ENCODE measurements around the gene ATP6V1E1.

Gene ATP6V1E1

GRCh38 chr22:17633217-17633997 lies 4.9 kb upstream of the ATP6V1E1 start:
- DNase-seq = no peak

- no peak for DNase-seq
Measured at GRCh38 chr22:17631076-17631565, 2.6 kb upstream of the ATP6V1E1 start.

GRCh38 chr22:17629641-17630040 lies 1.1 kb upstream of the ATP6V1E1 start:
- DNase-seq = no peak

- DNase-seq = no peak
Measured at GRCh38 chr22:17629173-17629489, 582 bp upstream of the ATP6V1E1 start.

GRCh38 chr22:17627961-17628405 lies 566 bp downstream of the ATP6V1E1 start:
- DNase-seq = no peak

- DNase-seq = no peak
Measured at GRCh38 chr22:17613280-17613679, 15.3 kb downstream of the ATP6V1E1 start.

- no peak for DNase-seq
Measured at GRCh38 chr22:17612057-17612456, 16.5 kb downstream of the ATP6V1E1 start.

- no peak for DNase-seq
Measured at GRCh38 chr22:17607891-17608521, 20.5 kb downstream of the ATP6V1E1 start.

GRCh38 chr22:17606496-17606895 lies 22.1 kb downstream of the ATP6V1E1 start:
- DNase-seq = no peak

GRCh38 chr22:17603668-17604067 lies 24.9 kb downstream of the ATP6V1E1 start:
- no peak for DNase-seq

- no peak for DNase-seq
Measured at GRCh38 chr22:17601031-17601430, 27.5 kb downstream of the ATP6V1E1 start.

GRCh38 chr22:17598318-17598717 lies 30.2 kb downstream of the ATP6V1E1 start:
- no peak for DNase-seq

GRCh38 chr22:17597217-17597616 lies 31.3 kb downstream of the ATP6V1E1 start:
- DNase-seq = no peak

GRCh38 chr22:17596226-17596625 lies 32.3 kb downstream of the ATP6V1E1 start:
- no peak for DNase-seq

GRCh38 chr22:17592201-17592600 lies 36.3 kb downstream of the ATP6V1E1 start:
- no peak for DNase-seq

GRCh38 chr22:17590586-17590985 lies 38.0 kb downstream of the ATP6V1E1 start:
- DNase-seq = no peak

- DNase-seq = no peak
Measured at GRCh38 chr22:17589810-17590375, 38.7 kb downstream of the ATP6V1E1 start.

GRCh38 chr22:17588606-17589005 lies 39.9 kb downstream of the ATP6V1E1 start:
- DNase-seq = no peak

GRCh38 chr22:17587629-17588028 lies 40.9 kb downstream of the ATP6V1E1 start:
- DNase-seq = no peak

- no peak for DNase-seq
Measured at GRCh38 chr22:17586831-17587440, 41.6 kb downstream of the ATP6V1E1 start.

GRCh38 chr22:17583151-17583550 lies 45.4 kb downstream of the ATP6V1E1 start:
- DNase-seq = no peak

- DNase-seq = no peak
Measured at GRCh38 chr22:17581631-17582030, 46.9 kb downstream of the ATP6V1E1 start.

- no peak for DNase-seq
Measured at GRCh38 chr22:17581056-17581455, 47.5 kb downstream of the ATP6V1E1 start.
